Transverse colon (tissue), 4 donors: ENCODE data around the gene PLCB1.

ENCODE experiments used
- EP300 ChIP-seq: sonication (generic); formaldehyde crosslinking; IDR thresholded peaks from one replicate; pipeline ENCODE4 v1.6.1; 2017; ENCODE audit warnings: antibody characterized with exemption, low read depth
- POLR2A ChIP-seq: fragments of 450-650 bp; IDR thresholded peaks from one replicate; pipeline ENCODE4 v1.6.1; 2016; ENCODE audit warnings: antibody characterized with exemption, mild to moderate bottlenecking, moderate library complexity
- POLR2AphosphoS5 ChIP-seq, 3 donors: sonication (generic); formaldehyde crosslinking; IDR thresholded peaks; one replicate each; pipeline ENCODE4 v1.6.1; 2016; ENCODE audit warnings: antibody characterized with exemption in 3 of 3
- TF ChIP-seq, protein P1 (sequence below), 5 experiments: fragments of 200-600 bp in 3 of 5; fragments of 450-650 bp in 2 of 5; sonication (generic) in 3 of 5; IDR thresholded peaks; 1 replicate in 2 of 5; 2 replicates in 3 of 5; pipeline ENCODE4 v1.5.1; 2016 to 2017; ENCODE audit warnings: antibody characterized with exemption in 5 of 5, inconsistent platforms in 3 of 5, mild to moderate bottlenecking in 2 of 5, moderate library complexity in 1 of 5

- TF ChIP-seq, protein P1, sequence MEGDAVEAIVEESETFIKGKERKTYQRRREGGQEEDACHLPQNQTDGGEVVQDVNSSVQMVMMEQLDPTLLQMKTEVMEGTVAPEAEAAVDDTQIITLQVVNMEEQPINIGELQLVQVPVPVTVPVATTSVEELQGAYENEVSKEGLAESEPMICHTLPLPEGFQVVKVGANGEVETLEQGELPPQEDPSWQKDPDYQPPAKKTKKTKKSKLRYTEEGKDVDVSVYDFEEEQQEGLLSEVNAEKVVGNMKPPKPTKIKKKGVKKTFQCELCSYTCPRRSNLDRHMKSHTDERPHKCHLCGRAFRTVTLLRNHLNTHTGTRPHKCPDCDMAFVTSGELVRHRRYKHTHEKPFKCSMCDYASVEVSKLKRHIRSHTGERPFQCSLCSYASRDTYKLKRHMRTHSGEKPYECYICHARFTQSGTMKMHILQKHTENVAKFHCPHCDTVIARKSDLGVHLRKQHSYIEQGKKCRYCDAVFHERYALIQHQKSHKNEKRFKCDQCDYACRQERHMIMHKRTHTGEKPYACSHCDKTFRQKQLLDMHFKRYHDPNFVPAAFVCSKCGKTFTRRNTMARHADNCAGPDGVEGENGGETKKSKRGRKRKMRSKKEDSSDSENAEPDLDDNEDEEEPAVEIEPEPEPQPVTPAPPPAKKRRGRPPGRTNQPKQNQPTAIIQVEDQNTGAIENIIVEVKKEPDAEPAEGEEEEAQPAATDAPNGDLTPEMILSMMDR (IDR thresholded peaks at IDR 0.05): no peak
- TF ChIP-seq POLR2A (no peak), EP300 (no peak), POLR2AphosphoS5 (IDR thresholded peaks at IDR 0.05) (no peak)
Observed at GRCh38 chr20:8248051-8248450, 116.0 kb downstream of the PLCB1 start.
